Mesenteric fat pad (tissue), 1 donor: ENCODE data around the gene C13orf46. TPM values are rescaled to one million over a fixed set of nuclear protein-coding genes. Genes with fewer than 3 reads are reported as not detected.
A peak's percentile ranks its signal among the peaks of the same experiment; 100 is the strongest.
"Not testable (repeated sequence)": the region's sequence is repeated elsewhere in the genome, so short reads cannot be mapped to it uniquely, and the experiment has no call there.

ENCODE experiments used
- DNase-seq: peaks from one replicate; pipeline ENCODE4 v3.0.0-alpha.2; 2020; ENCODE audit warnings: low spot score
- total RNA-seq: library from RNA; stranded (reverse); fragmentation: NEBNext Ultra II Directional; extraction: Animal tissue kit (Norgen Biotek cat#: 25700); gene quantifications from one replicate; pipeline ENCODE4 v1.2.1, GENCODE V29; 2021
- donor health status: DM: yes; HTN: yes; CAD: no.

The C13orf46 gene
- total RNA-seq, 1 donor from 2014 or later: 2.5 TPM

DNA sequence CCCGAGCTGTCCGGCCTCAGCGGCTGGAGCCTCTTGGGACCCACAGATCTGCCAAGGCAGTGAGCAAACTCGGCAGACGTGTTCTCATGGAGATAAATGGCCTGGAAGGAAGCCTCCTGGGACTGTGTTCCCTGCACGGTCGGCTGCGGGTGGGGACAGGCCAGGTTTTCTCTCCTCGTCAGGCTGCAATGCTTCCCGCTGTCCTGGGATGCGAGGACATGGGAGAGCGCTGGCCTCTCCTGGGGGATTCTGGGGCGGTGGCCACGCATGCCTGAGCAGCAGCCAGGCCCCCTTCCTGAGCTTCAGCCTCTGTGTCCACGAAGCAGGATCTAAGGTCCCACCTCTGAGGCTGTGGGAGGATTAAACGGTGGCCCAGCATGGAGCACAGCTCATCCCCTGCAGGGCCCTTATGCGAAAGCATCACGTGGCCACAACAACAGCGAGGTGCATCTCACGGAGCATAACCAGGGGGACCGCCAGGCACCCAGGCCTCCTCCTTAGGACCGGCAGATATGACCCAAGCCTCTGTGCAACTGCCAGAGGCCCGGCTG is 21.2 kb upstream of the C13orf46 start:
- DNase-seq: no peak

- DNase-seq: no peak
Observed at GRCh38 chr13:113992276-113993005, 18.6 kb upstream of the C13orf46 start.

DNA sequence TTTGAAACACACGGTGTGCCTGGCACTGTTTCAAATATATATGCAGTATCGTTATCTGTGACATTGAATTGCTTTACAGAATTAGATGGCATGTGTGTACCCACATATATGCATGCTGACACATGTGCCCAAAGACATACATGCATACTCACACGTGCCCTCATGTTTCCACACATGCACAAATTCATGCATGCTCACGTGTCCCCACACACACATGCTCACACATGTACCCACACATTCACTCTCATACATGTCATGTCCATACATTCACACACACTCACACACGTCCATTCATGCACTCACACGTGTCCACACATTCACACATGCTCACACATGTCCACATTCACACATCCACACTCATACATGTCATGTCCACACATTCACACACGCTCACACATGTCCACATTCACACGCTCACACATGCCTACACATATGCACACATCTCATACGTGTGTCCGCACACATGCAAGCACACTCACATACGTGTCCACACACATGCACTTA is 17.9 kb upstream of the C13orf46 start:
- no peak for DNase-seq

DNA sequence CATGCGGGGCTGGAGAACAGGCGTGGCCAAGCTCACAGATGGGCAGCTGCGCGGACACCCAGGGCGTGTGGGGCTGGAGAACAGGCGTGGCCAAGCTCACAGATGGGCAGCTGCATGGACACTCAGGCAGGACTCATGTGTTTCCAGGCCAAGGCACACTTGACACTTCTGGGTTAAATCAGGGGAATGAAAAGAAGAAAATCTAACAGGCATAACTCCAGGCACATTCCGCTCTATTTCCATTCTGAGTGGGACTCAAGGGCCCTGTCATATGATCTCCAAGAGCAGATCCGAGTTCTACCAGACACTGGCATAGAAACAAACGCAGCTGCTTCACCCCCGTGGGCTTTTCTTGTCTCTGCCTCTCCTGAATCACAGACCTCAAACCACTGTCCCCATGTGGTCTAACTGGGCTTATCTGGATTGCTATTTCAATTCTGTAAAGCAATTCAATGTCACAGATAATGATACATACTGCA is 17.4 kb upstream of the C13orf46 start:
- no peak for DNase-seq

DNA sequence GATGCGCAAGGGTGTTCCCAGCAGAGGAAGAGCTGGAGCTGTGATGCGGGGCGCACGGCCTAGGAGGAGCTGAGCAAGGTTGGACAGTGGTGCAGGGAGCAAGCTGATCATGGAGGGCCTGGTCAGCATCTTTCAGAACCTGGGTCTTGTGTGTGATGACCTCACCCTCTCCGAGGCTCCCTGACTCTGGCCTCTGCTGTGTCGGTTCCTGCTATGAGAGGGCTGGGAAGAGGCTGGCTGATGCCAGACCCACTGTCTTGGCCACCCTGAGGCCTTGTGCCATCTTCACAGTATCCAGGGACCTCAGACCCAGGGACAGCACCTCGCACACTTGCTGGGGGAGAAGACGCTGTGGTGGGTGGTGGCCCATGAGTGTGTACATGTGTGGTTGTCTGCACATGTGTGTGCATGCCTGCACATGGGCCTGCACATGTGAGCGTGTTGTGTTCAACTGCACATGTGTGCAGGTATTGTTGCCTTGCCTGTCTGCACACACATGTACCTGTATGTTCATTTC is 16.5 kb upstream of the C13orf46 start:
- no peak for DNase-seq

GRCh38 chr13:113989585-113990300 is 15.9 kb upstream of the C13orf46 start:
- no peak for DNase-seq

GRCh38 chr13:113988859-113989258 is 15.0 kb upstream of the C13orf46 start:
- DNase-seq: not testable (repeated sequence)

- DNase-seq: peak; percentile 87
Observed at GRCh38 chr13:113982296-113982661, 8.4 kb upstream of the C13orf46 start.

DNA sequence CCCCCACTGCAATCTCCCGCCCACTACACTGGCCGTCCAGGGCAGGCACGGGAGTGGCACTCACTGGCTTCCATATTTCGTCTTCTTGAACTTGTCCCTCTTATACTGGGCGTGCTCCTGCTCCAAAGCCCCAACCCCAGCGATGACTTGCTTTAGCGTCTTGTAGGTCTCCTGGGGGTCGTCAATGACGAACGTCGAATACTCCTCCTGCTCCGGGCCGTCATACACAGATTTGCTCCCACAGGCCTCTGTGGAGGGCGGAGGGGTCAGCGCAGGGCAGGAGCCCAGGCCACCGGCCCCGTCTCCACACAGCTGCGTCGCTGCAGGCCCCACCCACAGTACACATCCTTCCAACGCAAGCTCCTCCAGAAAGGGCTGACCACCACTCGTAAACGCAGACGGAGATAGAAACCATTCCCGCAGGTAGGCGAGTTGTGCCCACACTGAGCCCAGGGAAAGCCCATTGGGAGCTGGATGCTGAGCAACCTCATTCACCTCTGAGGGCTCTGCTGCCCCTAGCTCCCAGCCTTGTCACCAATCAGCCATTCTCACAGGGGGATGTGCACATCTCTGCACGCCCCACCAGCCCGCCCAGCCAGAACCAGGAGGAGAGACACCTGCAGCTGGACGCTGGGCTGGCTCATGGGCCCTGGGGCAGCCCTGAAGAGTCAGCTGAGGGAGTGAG is 7.9 kb upstream of the C13orf46 start:
- DNase-seq: no peak

GRCh38 chr13:113981194-113981605 is 7.3 kb upstream of the C13orf46 start:
- no peak for DNase-seq

DNA sequence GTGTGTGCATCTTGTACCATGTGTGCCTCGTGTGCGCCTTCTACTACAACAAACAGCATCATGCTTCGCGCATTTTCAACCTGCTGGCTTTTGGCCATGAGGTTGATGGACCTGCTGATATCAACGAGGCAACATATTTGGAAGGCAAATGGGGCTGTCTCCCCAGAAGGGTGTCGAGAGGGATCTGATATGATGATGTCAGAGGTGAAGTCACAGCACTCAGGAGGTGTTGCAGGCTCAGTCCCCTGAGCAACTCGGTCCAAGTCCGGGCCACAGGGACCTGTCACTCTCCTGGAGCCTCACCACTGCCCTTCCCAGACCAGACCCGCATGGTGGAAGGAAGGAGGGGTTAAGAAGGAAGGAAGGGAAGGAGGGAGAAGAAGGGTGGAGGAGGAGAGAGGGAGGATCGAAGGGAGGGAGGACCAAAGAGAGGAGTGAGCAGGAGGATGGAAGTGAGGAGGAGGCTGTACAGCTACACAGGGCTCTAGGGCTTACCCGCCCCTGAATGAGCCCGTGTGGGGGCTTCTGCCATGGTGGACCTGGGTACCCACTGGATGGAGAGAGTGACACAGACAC is 6.7 kb upstream of the C13orf46 start:
- DNase-seq: no peak

- no peak for DNase-seq
Observed at GRCh38 chr13:113979791-113980471, 6.1 kb upstream of the C13orf46 start.

GRCh38 chr13:113978741-113979481 is 5.0 kb upstream of the C13orf46 start:
- DNase-seq: no peak

DNA sequence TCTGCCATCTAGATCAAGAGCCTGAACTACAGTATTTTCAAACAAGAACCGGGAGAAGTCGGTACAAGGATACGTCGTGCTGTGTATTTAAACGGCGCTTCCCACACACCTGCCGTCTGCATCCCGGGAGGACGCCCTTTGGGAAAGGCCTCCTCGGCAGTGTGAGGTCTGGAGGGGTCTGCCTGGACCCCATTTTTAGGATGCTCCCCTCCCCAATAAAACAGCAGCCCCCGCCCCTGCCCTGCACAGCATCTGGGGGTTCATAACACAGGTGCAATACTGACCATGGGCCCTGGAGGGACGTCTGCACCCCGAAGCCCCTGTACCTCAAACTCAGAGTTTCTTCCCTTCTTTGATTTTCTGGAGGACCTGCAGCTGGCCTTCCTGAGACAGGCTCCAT is 4.1 kb upstream of the C13orf46 start:
- no peak for DNase-seq

- DNase-seq: no peak
Observed at GRCh38 chr13:113976711-113977684, 3.1 kb upstream of the C13orf46 start.

GRCh38 chr13:113975416-113975815 is 1.5 kb upstream of the C13orf46 start:
- no peak for DNase-seq

- DNase-seq: no peak
Observed at GRCh38 chr13:113974304-113975281, 717 bp upstream of the C13orf46 start.
